ENCODE results near the gene CLMP.

DNA sequence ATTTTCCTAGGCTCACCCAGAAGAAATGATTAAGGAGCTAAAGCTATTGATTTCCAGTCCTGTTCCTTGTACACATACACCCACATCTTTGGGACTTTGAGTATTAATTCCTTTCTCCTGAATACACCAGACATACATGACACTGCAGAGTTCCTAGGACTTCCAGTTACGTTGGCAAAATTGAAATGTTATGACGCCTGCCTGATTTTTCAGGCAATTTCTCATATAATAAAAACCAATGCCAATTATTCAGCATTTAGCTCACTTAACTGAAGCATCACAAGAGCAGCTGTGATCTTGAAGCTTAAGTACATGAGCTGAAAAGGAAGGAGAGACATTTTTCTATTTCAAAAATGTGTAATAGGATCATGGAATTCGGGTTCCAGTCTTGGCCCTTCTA, 4.5 kb downstream of the CLMP start:
- TF ChIP-seq POLR2A (IDR thresholded peaks at IDR 0.05; ENCODE audit: low read depth, low read length), result no peak
- TF ChIP-seq POLR2AphosphoS5 (IDR thresholded peaks at IDR 0.05; ENCODE audit: low read depth, low read length), result no peak
